Measurements from ENCODE around the gene LHX6.

GRCh38 chr9:122218935-122219855 lies 9.6 kb downstream of the LHX6 start:
- TF ChIP-seq CTCF (IDR thresholded peaks at IDR 0.05; ENCODE audit: poor library complexity, severe bottlenecking), result no peak
- no peak for TF ChIP-seq SMC3 (conservative IDR thresholded peaks at IDR 0.05; ENCODE audit: poor library complexity)
- TF ChIP-seq EP300 (conservative IDR thresholded peaks at IDR 0.05; ENCODE audit: poor library complexity, severe bottlenecking), result no peak
- peak; percentile 78 for TF ChIP-seq EZH2 (IDR thresholded peaks at IDR 0.05; ENCODE audit: borderline replicate concordance, insufficient read depth, low read length, poor library complexity, severe bottlenecking)
- TF ChIP-seq POLR2AphosphoS5 (IDR thresholded peaks at IDR 0.05), result no peak
